Measurements from ENCODE around the gene TNFSF15. TPM values are rescaled to one million over a fixed set of nuclear protein-coding genes. Genes with fewer than 3 reads are reported as not detected.

Gene TNFSF15
- total and polyA plus RNA-seq, 2 of the 4 experiments (the other 2 are of a cell fraction): 0.03 to 0.18 TPM

DNA sequence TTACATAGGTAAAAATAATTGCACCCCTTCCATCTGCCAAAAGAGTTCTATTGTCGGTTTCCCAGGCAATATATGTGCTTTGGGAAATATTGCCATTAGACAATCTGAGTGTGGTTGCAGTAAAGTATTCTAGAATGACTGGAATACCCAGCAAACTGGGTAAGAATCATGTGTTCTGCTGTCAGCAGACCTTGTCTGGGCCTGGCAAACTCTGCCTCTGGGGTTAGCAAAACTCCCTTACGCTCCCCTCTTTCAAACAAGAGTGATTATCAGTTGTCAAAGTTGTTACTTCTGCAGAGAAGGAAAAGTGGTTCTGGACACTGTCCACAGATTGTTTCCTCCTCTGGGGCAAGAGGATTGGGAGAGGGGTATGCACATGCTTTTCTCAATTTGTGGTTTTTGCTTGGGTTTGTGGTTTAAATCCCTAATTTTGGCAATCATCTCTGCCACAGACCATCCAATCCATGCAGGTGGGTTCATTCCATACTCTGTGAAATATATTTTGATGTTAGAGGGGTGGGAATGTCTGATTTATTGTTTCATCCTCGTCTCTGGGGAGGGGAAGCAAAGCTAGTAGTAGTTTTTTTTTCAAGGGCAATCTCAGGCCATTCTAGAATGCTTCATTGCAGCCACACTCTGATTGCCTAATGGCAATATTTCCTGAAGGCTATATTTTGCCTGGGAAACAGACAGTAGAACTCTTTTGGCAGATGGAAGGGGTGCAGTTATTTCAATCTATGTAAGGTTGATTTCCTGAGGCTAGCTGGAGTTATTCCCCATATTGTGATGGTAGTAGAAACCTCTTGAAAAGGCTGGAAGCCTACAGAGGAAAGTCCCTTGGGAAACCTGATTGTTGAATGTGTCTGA lies 24.0 kb upstream of the TNFSF15 start:
- Histone ChIP-seq H3K56ac (ENCODE audit: extremely low read depth, insufficient read depth, low read length) (no peak overlapping the region), H3K23ac (ENCODE audit: low read depth, low read length) (no peak overlapping the region), H3K4me2 (ENCODE audit: low read depth, low read length) (no peak overlapping the region), H3K36me3 (ENCODE audit: control insufficient read depth, insufficient read depth, low read length) (no peaks in the 10 kb centered on the region), H3K9me3 (ENCODE audit: control insufficient read depth, insufficient read depth, low read length) (peaks cover 3% of the 10 kb centered on the region; the same call in 1 of the 2 replicates), H2AK9ac (replicated peaks; ENCODE audit: low read depth, low read length, poor library complexity) (no peak overlapping the region), H4K20me1 (ENCODE audit: insufficient read depth, low read length) (no peaks in the 10 kb centered on the region), H3K27ac (ENCODE audit: insufficient read depth, low read length) (no peak overlapping the region), H3K9ac (ENCODE audit: low read depth, low read length) (no peak overlapping the region), H2AK5ac (ENCODE audit: low read depth, low read length) (no peak overlapping the region), H3K4me1 (ENCODE audit: control insufficient read depth, insufficient read depth, low read length) (peaks cover 2% of the 10 kb centered on the region; the same call in 1 of the 2 replicates), H3K27me3 (ENCODE audit: control insufficient read depth, insufficient read depth, low read length) (peaks cover 35% of the 10 kb centered on the region), H4K91ac (ENCODE audit: insufficient read depth, low read depth, low read length) (no peak overlapping the region), H2BK5ac (ENCODE audit: low read depth, low read length, poor library complexity, severe bottlenecking) (no peak overlapping the region), H3K9me1 (ENCODE audit: insufficient read depth, low read length) (no peaks in the 10 kb centered on the region), H4K5ac (ENCODE audit: low read depth, low read length) (no peak overlapping the region), H3K4ac (ENCODE audit: low read depth, low read length) (no peak overlapping the region), H3K18ac (ENCODE audit: low read depth, low read length) (no peak overlapping the region), H3K79me1 (ENCODE audit: low read depth in 1 of 2, low read length in 2 of 2) (no peaks in the 10 kb centered on the region), H3K4me3 (ENCODE audit: insufficient read depth, low read depth, low read length) (no peak overlapping the region), H3K14ac (replicated peaks; ENCODE audit: low read depth, low read length) (no peak overlapping the region), H2AFZ (replicated peaks; ENCODE audit: low read length, poor library complexity) (no peak overlapping the region), H2BK20ac (ENCODE audit: low read depth, low read length) (no peak overlapping the region), H4K8ac (ENCODE audit: low read depth in 2 of 2, low read length in 2 of 2) (no peak overlapping the region), H2BK120ac (ENCODE audit: low read depth, low read length) (no peak overlapping the region), H2BK15ac (ENCODE audit: low read depth, low read length) (no peak overlapping the region)
- WGBS, 2 experiments (ENCODE audit: extremely low coverage in 2 of 2, insufficient read length in 1 of 2): no CpG with 5 or more reads among the region's 3 CpGs
- ChIA-PET CTCF (no interaction called here), POLR2A (ENCODE audit: unreplicated experiment) (no interaction called here)
- TF ChIP-seq, protein P1, sequence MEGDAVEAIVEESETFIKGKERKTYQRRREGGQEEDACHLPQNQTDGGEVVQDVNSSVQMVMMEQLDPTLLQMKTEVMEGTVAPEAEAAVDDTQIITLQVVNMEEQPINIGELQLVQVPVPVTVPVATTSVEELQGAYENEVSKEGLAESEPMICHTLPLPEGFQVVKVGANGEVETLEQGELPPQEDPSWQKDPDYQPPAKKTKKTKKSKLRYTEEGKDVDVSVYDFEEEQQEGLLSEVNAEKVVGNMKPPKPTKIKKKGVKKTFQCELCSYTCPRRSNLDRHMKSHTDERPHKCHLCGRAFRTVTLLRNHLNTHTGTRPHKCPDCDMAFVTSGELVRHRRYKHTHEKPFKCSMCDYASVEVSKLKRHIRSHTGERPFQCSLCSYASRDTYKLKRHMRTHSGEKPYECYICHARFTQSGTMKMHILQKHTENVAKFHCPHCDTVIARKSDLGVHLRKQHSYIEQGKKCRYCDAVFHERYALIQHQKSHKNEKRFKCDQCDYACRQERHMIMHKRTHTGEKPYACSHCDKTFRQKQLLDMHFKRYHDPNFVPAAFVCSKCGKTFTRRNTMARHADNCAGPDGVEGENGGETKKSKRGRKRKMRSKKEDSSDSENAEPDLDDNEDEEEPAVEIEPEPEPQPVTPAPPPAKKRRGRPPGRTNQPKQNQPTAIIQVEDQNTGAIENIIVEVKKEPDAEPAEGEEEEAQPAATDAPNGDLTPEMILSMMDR (conservative IDR thresholded peaks at IDR 0.05; ENCODE audit: low read depth, low read length): no peak
- no peak for TF ChIP-seq MXI1 (IDR thresholded peaks at IDR 0.05; ENCODE audit: borderline replicate concordance, low read depth, low read length)
- no peak for TF ChIP-seq RCOR1 (IDR thresholded peaks at IDR 0.05; ENCODE audit: insufficient replicate concordance, low read length)
- TF ChIP-seq MAZ (IDR thresholded peaks at IDR 0.05; ENCODE audit: borderline replicate concordance, low read depth, low read length): no peak
- TF ChIP-seq FOS (IDR thresholded peaks at IDR 0.05; ENCODE audit: low read depth, low read length): no peak
- no peak for TF ChIP-seq CHD1 (IDR thresholded peaks at IDR 0.05; ENCODE audit: low read depth, low read length)
- TF ChIP-seq SMC3 (IDR thresholded peaks at IDR 0.05; ENCODE audit: low read depth, low read length): no peak
- no peak for TF ChIP-seq NFE2L2 (IDR thresholded peaks at IDR 0.05; ENCODE audit: low read depth, low read length)
- no peak for TF ChIP-seq RAD21 (IDR thresholded peaks at IDR 0.05; ENCODE audit: low read length)
- TF ChIP-seq, protein P2, sequence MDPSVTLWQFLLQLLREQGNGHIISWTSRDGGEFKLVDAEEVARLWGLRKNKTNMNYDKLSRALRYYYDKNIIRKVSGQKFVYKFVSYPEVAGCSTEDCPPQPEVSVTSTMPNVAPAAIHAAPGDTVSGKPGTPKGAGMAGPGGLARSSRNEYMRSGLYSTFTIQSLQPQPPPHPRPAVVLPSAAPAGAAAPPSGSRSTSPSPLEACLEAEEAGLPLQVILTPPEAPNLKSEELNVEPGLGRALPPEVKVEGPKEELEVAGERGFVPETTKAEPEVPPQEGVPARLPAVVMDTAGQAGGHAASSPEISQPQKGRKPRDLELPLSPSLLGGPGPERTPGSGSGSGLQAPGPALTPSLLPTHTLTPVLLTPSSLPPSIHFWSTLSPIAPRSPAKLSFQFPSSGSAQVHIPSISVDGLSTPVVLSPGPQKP (IDR thresholded peaks at IDR 0.05; ENCODE audit: borderline replicate concordance, low read depth, low read length): no peak
- TF ChIP-seq CEBPB (IDR thresholded peaks at IDR 0.05; ENCODE audit: low read depth, low read length): no peak
- TF ChIP-seq BHLHE40 (IDR thresholded peaks at IDR 0.05; ENCODE audit: low read depth, low read length): no peak
- in situ Hi-C loops (cut with MboI; ENCODE audit: low sequenced_read_pairs): no loop called here
- dilution Hi-C loops (cut with HindIII; ENCODE audit: low sequenced_read_pairs, unreplicated experiment): no loop called here
- ATAC-seq (ENCODE audit: low read depth) (no peak), DNase-seq (no peak)
- BruUV-seq (replicated peaks): no TSS peak
- intact Hi-C loops (cut with micrococcal nuclease): no loop called here

All from IMR-90 (cell line).